Non-pigmented ciliary epithelial cell (primary cell): ENCODE measurements around the gene ASH1L.
"Not testable (repeated sequence)": the region's sequence is repeated elsewhere in the genome, so short reads cannot be mapped to it uniquely, and the experiment has no call there.

Source experiments
- DNase-seq: peaks from one replicate; pipeline ENCODE4 v3.0.0-alpha.2; 2010; ENCODE audit warnings: low read depth

ASH1L gene

GRCh38 chr1:155487541-155487940 lies 75.1 kb downstream of the ASH1L start:
- no peak for DNase-seq

- not testable (repeated sequence) for DNase-seq
Observed at GRCh38 chr1:155486952-155487351, 75.7 kb downstream of the ASH1L start.

- no peak for DNase-seq
Observed at GRCh38 chr1:155485945-155486344, 76.7 kb downstream of the ASH1L start.

- DNase-seq, result no peak
Observed at GRCh38 chr1:155485222-155485621, 77.4 kb downstream of the ASH1L start.

- no peak for DNase-seq
Observed at GRCh38 chr1:155481741-155482241, 80.8 kb downstream of the ASH1L start.

- DNase-seq, result peak; percentile 51
Observed at GRCh38 chr1:155479205-155479604, 83.4 kb downstream of the ASH1L start.

- DNase-seq, result no peak
Observed at GRCh38 chr1:155478270-155478852, 84.2 kb downstream of the ASH1L start.

GRCh38 chr1:155474146-155474545 lies 88.5 kb downstream of the ASH1L start:
- DNase-seq, result no peak

- DNase-seq, result no peak
Observed at GRCh38 chr1:155473151-155473821, 89.3 kb downstream of the ASH1L start.

- no peak for DNase-seq
Observed at GRCh38 chr1:155472491-155473083, 90.0 kb downstream of the ASH1L start.

- no peak for DNase-seq
Observed at GRCh38 chr1:155471891-155472290, 90.7 kb downstream of the ASH1L start.

- DNase-seq, result no peak
Observed at GRCh38 chr1:155471026-155471425, 91.6 kb downstream of the ASH1L start.

GRCh38 chr1:155466996-155467395 lies 95.6 kb downstream of the ASH1L start:
- peak; percentile 81 for DNase-seq

GRCh38 chr1:155466617-155466972 lies 96.0 kb downstream of the ASH1L start:
- DNase-seq, result no peak

GRCh38 chr1:155463865-155464650 lies 98.5 kb downstream of the ASH1L start:
- peak; percentile 70 for DNase-seq

GRCh38 chr1:155458111-155458510 lies 104.5 kb downstream of the ASH1L start:
- no peak for DNase-seq

GRCh38 chr1:155457266-155457665 lies 105.3 kb downstream of the ASH1L start:
- no peak for DNase-seq

GRCh38 chr1:155455588-155456195 lies 106.9 kb downstream of the ASH1L start:
- DNase-seq, result peak; percentile 17

GRCh38 chr1:155454096-155454495 lies 108.5 kb downstream of the ASH1L start:
- peak; percentile 73 for DNase-seq

GRCh38 chr1:155453141-155453540 lies 109.5 kb downstream of the ASH1L start:
- no peak for DNase-seq

- DNase-seq, result no peak
Observed at GRCh38 chr1:155451199-155451598, 111.4 kb downstream of the ASH1L start.

GRCh38 chr1:155442431-155442830 lies 120.2 kb downstream of the ASH1L start:
- DNase-seq, result not testable (repeated sequence)
